GM23338 (cell line): Measurements from ENCODE around the gene HCN1.

Experiments
- CREB1 ChIP-seq: fragments of 250-450 bp; sonication (Bioruptor Pico); IDR thresholded peaks from 2 replicates; pipeline ENCODE4 v1.5.0; 2020; ENCODE audit warnings: low read depth, mild to moderate bottlenecking, moderate library complexity
- ETS1 ChIP-seq: IDR thresholded peaks from 2 replicates; pipeline ENCODE4 v1.6.1; 2016; ENCODE audit warnings: antibody characterized with exemption
- EZH2 ChIP-seq: fragments of 200-600 bp; sonication (generic); IDR thresholded peaks from one replicate; pipeline ENCODE4 v1.8.0; 2017; ENCODE audit warnings: antibody characterized with exemption, mild to moderate bottlenecking, low read depth; ENCODE audit not compliant: unreplicated experiment
- EZH2phosphoT487 ChIP-seq: fragments of 200-600 bp; sonication (generic); IDR thresholded peaks from one replicate; pipeline ENCODE4 v1.8.1; 2018; ENCODE audit warnings: antibody characterized with exemption; ENCODE audit not compliant: unreplicated experiment
- JUNB ChIP-seq: IDR thresholded peaks from one replicate; pipeline ENCODE4 v1.6.1; 2016; ENCODE audit warnings: antibody characterized with exemption; ENCODE audit not compliant: unreplicated experiment
- POLR2AphosphoS5 ChIP-seq: IDR thresholded peaks from 2 replicates; pipeline ENCODE4 v1.6.1; 2016; ENCODE audit warnings: antibody characterized with exemption, low read depth
- REST ChIP-seq: IDR thresholded peaks from one replicate; pipeline ENCODE4 v1.6.1; 2018; ENCODE audit warnings: antibody characterized with exemption; ENCODE audit not compliant: unreplicated experiment
- STAT1 ChIP-seq: IDR thresholded peaks from one replicate; pipeline ENCODE4 v1.6.1; 2016; ENCODE audit warnings: antibody characterized with exemption; ENCODE audit not compliant: unreplicated experiment
- ZNF114 ChIP-seq: fragments of 250-450 bp; sonication (Bioruptor Pico); IDR thresholded peaks from 2 replicates; pipeline ENCODE4 v1.5.0; 2020; ENCODE audit warnings: mild to moderate bottlenecking, moderate library complexity
- TF ChIP-seq, protein P1 (sequence below), 2 experiments: fragments of 200-600 bp in 1 of 2; sonication (generic) in 1 of 2; conservative IDR thresholded peaks; 2 replicates each; pipeline versions ENCODE4 v1.5.1 to v1.6.1; 2016 to 2017; ENCODE audit warnings: antibody characterized with exemption in 2 of 2, low read depth in 2 of 2, mild to moderate bottlenecking in 2 of 2, moderate library complexity in 1 of 2

DNA sequence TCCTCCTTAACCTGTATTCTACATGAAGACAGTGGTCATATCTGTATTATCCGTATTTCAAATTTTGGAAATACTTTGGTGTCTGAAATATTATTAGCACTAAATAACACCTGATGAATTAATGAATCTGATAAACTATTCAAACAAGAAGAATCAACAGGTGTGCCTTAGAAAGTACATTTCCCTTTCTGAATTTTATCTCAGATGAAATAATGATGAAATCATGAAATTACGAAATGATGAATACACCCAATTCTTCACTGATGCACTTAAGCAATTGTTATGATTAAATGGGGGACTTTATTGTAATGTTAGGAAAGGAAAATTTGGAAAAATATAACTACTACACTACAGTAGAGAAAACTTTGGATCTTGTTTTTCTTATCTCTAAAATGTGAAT, 313.6 kb downstream of the HCN1 start:
- TF ChIP-seq, protein P1, sequence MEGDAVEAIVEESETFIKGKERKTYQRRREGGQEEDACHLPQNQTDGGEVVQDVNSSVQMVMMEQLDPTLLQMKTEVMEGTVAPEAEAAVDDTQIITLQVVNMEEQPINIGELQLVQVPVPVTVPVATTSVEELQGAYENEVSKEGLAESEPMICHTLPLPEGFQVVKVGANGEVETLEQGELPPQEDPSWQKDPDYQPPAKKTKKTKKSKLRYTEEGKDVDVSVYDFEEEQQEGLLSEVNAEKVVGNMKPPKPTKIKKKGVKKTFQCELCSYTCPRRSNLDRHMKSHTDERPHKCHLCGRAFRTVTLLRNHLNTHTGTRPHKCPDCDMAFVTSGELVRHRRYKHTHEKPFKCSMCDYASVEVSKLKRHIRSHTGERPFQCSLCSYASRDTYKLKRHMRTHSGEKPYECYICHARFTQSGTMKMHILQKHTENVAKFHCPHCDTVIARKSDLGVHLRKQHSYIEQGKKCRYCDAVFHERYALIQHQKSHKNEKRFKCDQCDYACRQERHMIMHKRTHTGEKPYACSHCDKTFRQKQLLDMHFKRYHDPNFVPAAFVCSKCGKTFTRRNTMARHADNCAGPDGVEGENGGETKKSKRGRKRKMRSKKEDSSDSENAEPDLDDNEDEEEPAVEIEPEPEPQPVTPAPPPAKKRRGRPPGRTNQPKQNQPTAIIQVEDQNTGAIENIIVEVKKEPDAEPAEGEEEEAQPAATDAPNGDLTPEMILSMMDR (conservative IDR thresholded peaks at IDR 0.05; ENCODE audit: low read depth in 2 of 2): no peak
- TF ChIP-seq POLR2AphosphoS5: no peak
- no peak for TF ChIP-seq ZNF114 (CRISPR knock-in tag)
- no peak for TF ChIP-seq EZH2
- no peak for TF ChIP-seq REST
- TF ChIP-seq EZH2phosphoT487: no peak
- TF ChIP-seq STAT1: no peak
- no peak for TF ChIP-seq CREB1 (CRISPR knock-in tag)
- no peak for TF ChIP-seq JUNB
- TF ChIP-seq ETS1: no peak
